Fibroblast of villous mesenchyme (primary cell): Measurements from ENCODE around the gene REEP1. TPM values are rescaled to one million over a fixed set of nuclear protein-coding genes. Genes with fewer than 3 reads are reported as not detected.

Source experiments
- DNase-seq: peaks from one replicate; pipeline ENCODE4 v3.0.0-alpha.2; 2010; ENCODE audit warnings: low read depth
- H3K4me3 ChIP-seq: 2 replicates; pipeline ENCODE4 v1.5.1; 2011; ENCODE audit warnings: low read depth, mild to moderate bottlenecking, low read length
- CTCF ChIP-seq: IDR thresholded peaks from 2 replicates; pipeline ENCODE4 v1.5.1; 2012; ENCODE audit warnings: low read depth, mild to moderate bottlenecking, low read length; ENCODE audit not compliant: insufficient read depth
- total RNA-seq: library from RNA; depleted of rRNA; stranded (reverse); fragments of >200 nt; gene quantifications from 2 replicates; pipeline ENCODE4 v1.2.3, GENCODE V29; 2012

The REEP1 gene
- total RNA-seq, 1 donor: under 0.01 TPM

GRCh38 chr2:86335865-86336674 lies 1.4 kb downstream of the REEP1 start:
- TF ChIP-seq CTCF: no peak
- H3K4me3 ChIP-seq: no peak overlapping the region
- DNase-seq: no peak

GRCh38 chr2:86333378-86333777 lies 4.0 kb downstream of the REEP1 start:
- TF ChIP-seq CTCF: no peak

GRCh38 chr2:86332654-86333053 lies 4.8 kb downstream of the REEP1 start:
- H3K4me3 ChIP-seq: no peak overlapping the region
- TF ChIP-seq CTCF: no peak
- no peak for DNase-seq

More at GRCh38 chr2:86333378-86333777, 4.0 kb downstream of the REEP1 start:
- no peak for DNase-seq
- no peak overlapping the region for H3K4me3 ChIP-seq

GRCh38 chr2:86331384-86331783 lies 6.0 kb downstream of the REEP1 start:
- no peak for DNase-seq
- TF ChIP-seq CTCF: no peak
- no peak overlapping the region for H3K4me3 ChIP-seq

- no peak overlapping the region for H3K4me3 ChIP-seq
- no peak for DNase-seq
- no peak for TF ChIP-seq CTCF
Measured at GRCh38 chr2:86330001-86330400, 7.4 kb downstream of the REEP1 start.

- TF ChIP-seq CTCF: no peak
- no peak overlapping the region for H3K4me3 ChIP-seq
Measured at GRCh38 chr2:86323273-86324021, 14.0 kb downstream of the REEP1 start.

More at GRCh38 chr2:86323273-86324021, 14.0 kb downstream of the REEP1 start:
- DNase-seq: no peak
